PC-3 (cell line): ENCODE data around the gene TTC7B.

Experiments used
- CTCF ChIP-seq: fragments of 300-600 bp; sonication (generic); conservative IDR thresholded peaks from 2 replicates; pipeline ENCODE4 v1.5.1; 2017; ENCODE audit warnings: antibody characterized with exemption, low read depth, mild to moderate bottlenecking, low read length
- EZH2 ChIP-seq: fragments of 300-600 bp; sonication (generic); IDR thresholded peaks from one replicate; pipeline ENCODE4 v1.6.1; 2017; ENCODE audit warnings: antibody characterized with exemption, mild to moderate bottlenecking, low read length; ENCODE audit not compliant: unreplicated experiment

- TF ChIP-seq CTCF (no peak), EZH2 (no peak)
Measured at GRCh38 chr14:90523961-90524875, 292.0 kb downstream of the TTC7B start.
